ENCODE results near the gene DIP2B. TPM values are rescaled to one million over a fixed set of nuclear protein-coding genes. Genes with fewer than 3 reads are reported as not detected.
A peak's percentile ranks its signal among the peaks of the same experiment; 100 is the strongest.

The DIP2B gene
- total RNA-seq (10 to 100 TPM; 46.2 to 96.4 (median 77.7) TPM), polyA plus RNA-seq (10 to 100 TPM in 1 of 3 donors, 1 to 10 TPM in 2; 5.6 to 10.5 (median 7.0) TPM)
- long read RNA-seq, donor 1, partial matches to known transcripts, result 7 of 7 reads
- long read RNA-seq, donor 1, other reads (novel, unspliced or antisense), result 0 of 7 reads
- long read RNA-seq, donor 2, full-length matches to known transcripts, result 1 of 11 reads
- long read RNA-seq, donor 2, partial matches to known transcripts, result 10 of 11 reads
- long read RNA-seq, donor 2, other reads (novel, unspliced or antisense), result 0 of 11 reads

DNA sequence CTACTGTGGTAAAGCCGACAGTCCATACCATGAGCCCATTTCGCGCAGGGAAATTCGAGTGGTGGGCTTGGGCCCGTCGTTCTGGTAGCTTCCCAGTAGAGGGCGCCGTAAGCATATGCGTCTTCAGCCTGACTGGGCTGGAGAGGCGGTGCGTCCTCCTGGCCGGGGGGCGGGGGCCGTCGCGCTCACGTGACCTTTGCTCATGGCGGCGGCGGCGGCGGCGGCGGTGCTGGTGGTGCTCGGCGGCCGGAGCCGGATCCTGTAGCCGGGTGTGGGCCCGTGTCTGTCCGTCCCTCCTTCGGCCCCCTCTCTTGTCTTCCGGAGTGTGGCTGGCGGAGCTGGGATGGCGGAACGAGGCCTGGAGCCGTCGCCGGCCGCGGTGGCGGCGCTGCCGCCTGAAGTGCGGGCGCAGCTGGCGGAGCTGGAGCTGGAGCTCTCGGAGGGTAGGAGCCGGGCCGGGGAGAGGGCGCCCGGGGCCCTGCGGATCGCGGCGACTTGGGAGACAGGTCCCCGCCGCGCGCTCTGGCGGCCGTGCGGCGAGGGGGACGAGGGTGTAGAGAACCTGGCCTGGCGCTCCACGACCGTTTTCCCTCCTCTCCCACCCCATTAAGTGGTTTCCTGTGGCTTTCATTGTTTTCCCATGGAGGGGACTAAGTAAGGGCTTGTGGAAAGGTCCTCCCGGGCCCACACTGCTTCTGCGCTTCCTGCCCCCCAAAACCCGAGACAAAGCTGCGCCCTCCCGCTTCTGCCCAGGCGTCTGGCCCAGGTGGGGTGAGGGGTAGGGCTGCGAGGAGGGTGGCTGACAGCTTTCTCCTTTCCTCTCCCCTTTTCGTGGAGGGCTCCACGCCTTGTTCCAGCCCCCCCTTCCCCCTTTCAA lies at the start of gene DIP2B:
TSS of gene DIP2B (plus strand) at position 188 of the 877 bp plus-strand sequence. CDS start at position 344, 156 bp downstream.
- peak within 1 kb of the TSS; percentile 91 to 99 (median 97) for H3K27ac ChIP-seq
- intact Hi-C loops (cut with DNase I; ENCODE audit: low total_unique reads), result no loop called here
- no peaks in the 10 kb centered on the region for H3K36me3 ChIP-seq
- peak within 1 kb of the TSS; percentile 82 to 94 (median 88) for H3K4me3 ChIP-seq
- 0 to 1% (median 0%) methylated on average over 53 to 77 of the region's 77 CpGs for WGBS, 5 donors
- peak; percentile 99 for DNase-seq
- peaks cover 0 to 9% (median 6%) of the 10 kb centered on the region in 8 donors for H3K9me3 ChIP-seq
- no peaks in the 10 kb centered on the region for H3K27me3 ChIP-seq (replicated peaks in 1 of 7)
- TF ChIP-seq POLR2A (IDR thresholded peaks at IDR 0.05), result no peak
- TF ChIP-seq, protein P1, sequence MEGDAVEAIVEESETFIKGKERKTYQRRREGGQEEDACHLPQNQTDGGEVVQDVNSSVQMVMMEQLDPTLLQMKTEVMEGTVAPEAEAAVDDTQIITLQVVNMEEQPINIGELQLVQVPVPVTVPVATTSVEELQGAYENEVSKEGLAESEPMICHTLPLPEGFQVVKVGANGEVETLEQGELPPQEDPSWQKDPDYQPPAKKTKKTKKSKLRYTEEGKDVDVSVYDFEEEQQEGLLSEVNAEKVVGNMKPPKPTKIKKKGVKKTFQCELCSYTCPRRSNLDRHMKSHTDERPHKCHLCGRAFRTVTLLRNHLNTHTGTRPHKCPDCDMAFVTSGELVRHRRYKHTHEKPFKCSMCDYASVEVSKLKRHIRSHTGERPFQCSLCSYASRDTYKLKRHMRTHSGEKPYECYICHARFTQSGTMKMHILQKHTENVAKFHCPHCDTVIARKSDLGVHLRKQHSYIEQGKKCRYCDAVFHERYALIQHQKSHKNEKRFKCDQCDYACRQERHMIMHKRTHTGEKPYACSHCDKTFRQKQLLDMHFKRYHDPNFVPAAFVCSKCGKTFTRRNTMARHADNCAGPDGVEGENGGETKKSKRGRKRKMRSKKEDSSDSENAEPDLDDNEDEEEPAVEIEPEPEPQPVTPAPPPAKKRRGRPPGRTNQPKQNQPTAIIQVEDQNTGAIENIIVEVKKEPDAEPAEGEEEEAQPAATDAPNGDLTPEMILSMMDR (IDR thresholded peaks at IDR 0.05 in 8 of 11, conservative IDR thresholded peaks at IDR 0.05 in 3 of 11), result peak; percentile 83 to 99 (median 96)
- TF ChIP-seq POLR2AphosphoS5 (IDR thresholded peaks at IDR 0.05), result peak; percentile 90 to 94 (median 91)
- H3K4me1 ChIP-seq, result peaks cover 41 to 54% (median 47%) of the 10 kb centered on the region in 6 donors

- no peaks in the 10 kb centered on the region for H3K4me1 ChIP-seq
- H3K9me3 ChIP-seq, result no peaks in the 10 kb centered on the region
- intact Hi-C loops (cut with DNase I; ENCODE audit: low total_unique reads), result no loop called here
- peaks cover 0 to 98% (median 35%) of the 10 kb centered on the region in 6 donors for H3K36me3 ChIP-seq
- no peak overlapping the region for H3K27ac ChIP-seq
- TF ChIP-seq POLR2A (IDR thresholded peaks at IDR 0.05), result no peak
- no peak for DNase-seq
- H3K4me3 ChIP-seq, result no peak overlapping the region
- no peaks in the 10 kb centered on the region for H3K27me3 ChIP-seq (replicated peaks in 1 of 7)
Measured at GRCh38 chr12:50458606-50459005, 46.2 kb upstream of the DIP2B start.

DNA sequence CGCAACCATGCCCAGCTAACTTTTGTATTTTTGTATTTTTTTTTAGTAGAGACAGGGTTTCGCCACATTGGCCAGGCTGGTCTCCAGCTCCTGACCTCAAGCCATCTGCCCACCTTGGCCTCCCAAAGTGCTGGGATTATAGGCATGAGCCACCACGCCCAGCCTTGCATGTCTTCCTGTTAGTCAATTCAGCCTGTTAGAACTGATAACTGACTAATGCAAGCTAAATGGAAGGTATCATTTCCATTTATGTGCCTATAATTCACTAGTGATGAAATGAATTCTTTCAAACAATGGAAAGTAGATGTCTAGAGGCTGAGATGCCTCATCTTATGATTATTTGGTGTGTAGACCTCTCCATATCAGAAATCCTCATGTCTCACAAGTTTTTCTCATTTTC lies 37.3 kb upstream of the DIP2B start:
- intact Hi-C loops (cut with DNase I; ENCODE audit: low total_unique reads), result no loop called here

DNA sequence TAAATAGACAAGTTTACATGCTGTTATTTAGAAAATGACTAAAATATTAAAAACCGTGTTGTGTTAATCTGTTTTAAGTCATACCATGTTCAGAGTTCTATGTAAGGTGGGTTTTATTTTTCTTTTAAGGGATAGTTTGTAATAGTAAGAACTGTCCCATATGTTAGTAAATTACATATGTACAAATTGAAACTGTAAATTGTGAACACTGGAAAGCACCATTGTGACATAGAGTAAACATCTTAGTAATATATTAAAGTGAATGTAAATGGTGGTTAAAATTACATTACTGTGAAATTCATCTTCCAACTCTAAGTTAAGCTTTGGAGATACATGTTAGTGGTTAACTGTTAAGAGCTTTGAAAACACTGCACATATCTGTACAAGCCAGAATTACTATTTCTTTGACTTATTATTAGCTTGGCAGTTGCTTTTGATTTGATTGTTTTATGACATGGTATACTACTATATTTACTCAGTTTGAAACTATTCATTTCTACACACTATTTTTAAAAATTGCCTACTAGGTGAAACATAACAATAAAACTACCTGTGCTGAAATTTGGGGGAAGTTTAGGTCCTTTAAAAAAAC lies 27.4 kb upstream of the DIP2B start:
- WGBS, 5 donors, result 76 to 93% (median 84%) methylated on average over 1 of the region's 1 CpG
- no peaks in the 10 kb centered on the region for H3K9me3 ChIP-seq
- no peaks in the 10 kb centered on the region for H3K27me3 ChIP-seq (replicated peaks in 1 of 7)
- no peak for DNase-seq
- intact Hi-C loops (cut with DNase I; ENCODE audit: low total_unique reads), result no loop called here
- TF ChIP-seq POLR2AphosphoS5 (IDR thresholded peaks at IDR 0.05) (no peak), POLR2A (IDR thresholded peaks at IDR 0.05) (no peak)
- TF ChIP-seq, protein P1 (IDR thresholded peaks at IDR 0.05 in 8 of 11, conservative IDR thresholded peaks at IDR 0.05 in 3 of 11), result no peak
- H3K4me1 ChIP-seq, result no peaks in the 10 kb centered on the region
- H3K36me3 ChIP-seq, result peaks cover 2 to 72% (median 43%) of the 10 kb centered on the region in 6 donors
- H3K27ac ChIP-seq, result no peak overlapping the region
- no peak overlapping the region for H3K4me3 ChIP-seq

More for the DNA sequence above, 37.3 kb upstream of the DIP2B start:
- DNase-seq, result no peak
- Histone ChIP-seq H3K27me3 (replicated peaks in 1 of 7) (no peaks in the 10 kb centered on the region), H3K9me3 (no peaks in the 10 kb centered on the region), H3K4me1 (no peaks in the 10 kb centered on the region), H3K4me3 (no peak overlapping the region), H3K36me3 (peaks cover 0 to 100% (median 64%) of the 10 kb centered on the region in 6 donors), H3K27ac (no peak overlapping the region)
- WGBS, 5 donors, result 82 to 97% (median 89%) methylated on average over 3 of the region's 3 CpGs
- TF ChIP-seq POLR2A (IDR thresholded peaks at IDR 0.05) (no peak), POLR2AphosphoS5 (IDR thresholded peaks at IDR 0.05) (no peak)
- TF ChIP-seq, protein P1 (IDR thresholded peaks at IDR 0.05 in 8 of 11, conservative IDR thresholded peaks at IDR 0.05 in 3 of 11), result no peak

Measured in spleen (tissue), 13 donors.